GM06990 (cell line): ENCODE results near the gene CKAP4.

Experiments used
- DNase-seq: peaks from one replicate; pipeline ENCODE4 v3.0.0-alpha.2; 2011; ENCODE audit not compliant: insufficient read length; ENCODE audit errors: extremely low read depth
- H3K27me3 ChIP-seq: replicated peaks from 2 replicates; pipeline ENCODE4 v1.6.0; 2011; ENCODE audit warnings: low read length; ENCODE audit not compliant: control insufficient read depth, insufficient read depth
- H3K36me3 ChIP-seq: 2 replicates; pipeline ENCODE4 v1.5.1; 2011; ENCODE audit warnings: low read length; ENCODE audit not compliant: control insufficient read depth, insufficient read depth
- H3K4me3 ChIP-seq: replicated peaks from 2 replicates; pipeline ENCODE4 v1.5.1; 2011; ENCODE audit warnings: low read depth, mild to moderate bottlenecking, control low read depth, low read length
- CTCF ChIP-seq: IDR thresholded peaks from 2 replicates; pipeline ENCODE4 v1.5.1; 2011; ENCODE audit warnings: low read length, control low read depth, mild to moderate bottlenecking, inconsistent platforms; ENCODE audit not compliant: insufficient read depth, poor library complexity, severe bottlenecking

The CKAP4 gene

GRCh38 chr12:106193394-106194215 is 54.2 kb downstream of the CKAP4 start:
- Histone ChIP-seq H3K27me3 (no peaks in the 10 kb centered on the region; the same call in 1 of the 2 replicates), H3K4me3 (no peak overlapping the region), H3K36me3 (no peaks in the 10 kb centered on the region)
- TF ChIP-seq CTCF = no peak
- DNase-seq = no peak

- DNase-seq = no peak
- H3K27me3 ChIP-seq = no peaks in the 10 kb centered on the region; the same call in 1 of the 2 replicates
- no peaks in the 10 kb centered on the region for H3K36me3 ChIP-seq
- no peak for TF ChIP-seq CTCF
- H3K4me3 ChIP-seq = no peak overlapping the region
These were observed 55.0 kb downstream of the CKAP4 start for GRCh38 chr12:106192659-106193393.

GRCh38 chr12:106190581-106190980 is 57.2 kb downstream of the CKAP4 start:
- Histone ChIP-seq H3K36me3 (no peaks in the 10 kb centered on the region), H3K27me3 (no peaks in the 10 kb centered on the region; the same call in 1 of the 2 replicates), H3K4me3 (no peak overlapping the region)
- no peak for DNase-seq
- TF ChIP-seq CTCF = no peak

- TF ChIP-seq CTCF = no peak
- Histone ChIP-seq H3K36me3 (no peaks in the 10 kb centered on the region), H3K4me3 (no peak overlapping the region), H3K27me3 (no peaks in the 10 kb centered on the region; the same call in 1 of the 2 replicates)
- no peak for DNase-seq
These were observed 58.5 kb downstream of the CKAP4 start for GRCh38 chr12:106189341-106189740.

- Histone ChIP-seq H3K36me3 (no peaks in the 10 kb centered on the region), H3K27me3 (no peaks in the 10 kb centered on the region; the same call in 1 of the 2 replicates), H3K4me3 (no peak overlapping the region)
- DNase-seq = no peak
- TF ChIP-seq CTCF = no peak
These were observed 59.6 kb downstream of the CKAP4 start for GRCh38 chr12:106188256-106188655.
